ACC112 (cell line): Measurements from ENCODE around the gene MUC5B.

Experiments used
- H2AFZ ChIP-seq: fragments of 200-600 bp; sonication (generic); one replicate; pipeline ENCODE4 v1.6.0; 2017; ENCODE audit warnings: antibody characterized with exemption, low read length; ENCODE audit not compliant: unreplicated experiment
- H3K27ac ChIP-seq: fragments of 200-600 bp; sonication (generic); 2 replicates; pipeline ENCODE4 v1.5.1; 2014; ENCODE audit warnings: low read depth, mild to moderate bottlenecking, antibody characterized with exemption, low read length, moderate library complexity
- H3K27me3 ChIP-seq: fragments of 200-600 bp; sonication (generic); 2 replicates; pipeline ENCODE4 v1.6.1; 2014; ENCODE audit warnings: mild to moderate bottlenecking, antibody characterized with exemption, low read length, moderate library complexity, mixed read lengths; ENCODE audit not compliant: insufficient read depth
- H3K36me3 ChIP-seq: fragments of 200-600 bp; sonication (generic); 2 replicates; pipeline ENCODE4 v1.6.1; 2016; ENCODE audit warnings: mild to moderate bottlenecking, antibody characterized with exemption, low read length, moderate library complexity, mixed read lengths; ENCODE audit not compliant: insufficient read depth
- H3K4me1 ChIP-seq: fragments of 200-600 bp; sonication (generic); one replicate; pipeline ENCODE4 v1.6.1; 2016; ENCODE audit warnings: low read length, mixed read lengths; ENCODE audit not compliant: insufficient read depth, unreplicated experiment, control insufficient read depth
- H3K4me3 ChIP-seq: fragments of 200-600 bp; sonication (generic); 2 replicates; pipeline ENCODE4 v1.5.1; 2014; ENCODE audit warnings: mild to moderate bottlenecking, low read depth, low read length
- H3K79me2 ChIP-seq: fragments of 200-600 bp; sonication (generic); one replicate; pipeline ENCODE4 v1.6.0; 2016; ENCODE audit warnings: low read length; ENCODE audit not compliant: control insufficient read depth, unreplicated experiment, insufficient read depth

Gene MUC5B

GRCh38 chr11:1302041-1302460 is 79.2 kb downstream of the MUC5B start:
- H2AFZ ChIP-seq = no peak overlapping the region
- H3K4me3 ChIP-seq = no peak overlapping the region
- H3K27ac ChIP-seq = no peak overlapping the region
- H3K79me2 ChIP-seq = peaks cover 88% of the 10 kb centered on the region
- H3K27me3 ChIP-seq = no peaks in the 10 kb centered on the region
- peaks cover 20% of the 10 kb centered on the region for H3K4me1 ChIP-seq
- peaks cover 4% of the 10 kb centered on the region; the same call in 1 of the 2 replicates for H3K36me3 ChIP-seq

- H3K27me3 ChIP-seq = no peaks in the 10 kb centered on the region
- peaks cover 88% of the 10 kb centered on the region for H3K79me2 ChIP-seq
- no peak overlapping the region for H2AFZ ChIP-seq
- H3K36me3 ChIP-seq = peaks cover 4% of the 10 kb centered on the region; the same call in 1 of the 2 replicates
- peaks cover 20% of the 10 kb centered on the region for H3K4me1 ChIP-seq
- H3K4me3 ChIP-seq = no peak overlapping the region
- no peak overlapping the region for H3K27ac ChIP-seq
Measured at GRCh38 chr11:1302461-1303125, 79.7 kb downstream of the MUC5B start.

GRCh38 chr11:1303126-1303821 is 80.4 kb downstream of the MUC5B start:
- H3K27me3 ChIP-seq = no peaks in the 10 kb centered on the region
- H3K79me2 ChIP-seq = peaks cover 88% of the 10 kb centered on the region
- H3K4me1 ChIP-seq = peaks cover 25% of the 10 kb centered on the region
- no peak overlapping the region for H3K27ac ChIP-seq
- no peak overlapping the region for H2AFZ ChIP-seq
- H3K36me3 ChIP-seq = peaks cover 4% of the 10 kb centered on the region; the same call in 1 of the 2 replicates
- no peak overlapping the region for H3K4me3 ChIP-seq

- Histone ChIP-seq H2AFZ (no peak overlapping the region), H3K4me1 (peaks cover 25% of the 10 kb centered on the region), H3K36me3 (peaks cover 4% of the 10 kb centered on the region; the same call in 1 of the 2 replicates), H3K27me3 (no peaks in the 10 kb centered on the region), H3K27ac (no peak overlapping the region), H3K79me2 (peaks cover 88% of the 10 kb centered on the region), H3K4me3 (no peak overlapping the region)
Measured at GRCh38 chr11:1303973-1304372, 81.1 kb downstream of the MUC5B start.

DNA sequence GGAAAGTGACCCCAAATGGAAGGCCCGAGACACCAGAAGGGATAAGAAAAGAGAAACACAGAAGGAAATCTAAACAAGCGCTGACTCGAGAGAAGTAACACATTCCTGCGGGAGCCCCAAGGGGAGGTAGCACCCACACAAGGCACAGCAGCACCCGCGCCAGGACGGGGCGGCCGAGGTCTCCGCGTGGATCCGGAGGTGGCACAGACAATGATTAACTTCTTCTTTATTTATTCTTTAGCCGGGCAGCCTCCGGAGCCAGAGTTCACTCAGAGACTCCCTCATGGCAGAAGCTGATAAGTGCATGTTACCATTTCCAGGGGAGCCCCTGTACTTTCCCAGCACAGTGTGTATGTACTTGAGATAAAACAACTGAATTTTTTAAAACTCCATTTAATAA is 81.5 kb downstream of the MUC5B start:
- Histone ChIP-seq H2AFZ (no peak overlapping the region), H3K4me3 (no peak overlapping the region), H3K27ac (no peak overlapping the region), H3K36me3 (peaks cover 4% of the 10 kb centered on the region; the same call in 1 of the 2 replicates), H3K27me3 (no peaks in the 10 kb centered on the region), H3K79me2 (peaks cover 90% of the 10 kb centered on the region), H3K4me1 (peaks cover 23% of the 10 kb centered on the region)

GRCh38 chr11:1305063-1305495 is 82.2 kb downstream of the MUC5B start:
- Histone ChIP-seq H3K4me3 (no peak overlapping the region), H3K27me3 (no peaks in the 10 kb centered on the region), H3K79me2 (peaks cover 86% of the 10 kb centered on the region), H2AFZ (no peak overlapping the region), H3K36me3 (peaks cover 4% of the 10 kb centered on the region; the same call in 1 of the 2 replicates), H3K4me1 (peaks cover 20% of the 10 kb centered on the region), H3K27ac (no peak overlapping the region)

- H3K4me3 ChIP-seq = no peak overlapping the region
- no peak overlapping the region for H3K27ac ChIP-seq
- peaks cover 81% of the 10 kb centered on the region for H3K79me2 ChIP-seq
- peaks cover 25% of the 10 kb centered on the region for H3K4me1 ChIP-seq
- no peaks in the 10 kb centered on the region for H3K27me3 ChIP-seq
- H3K36me3 ChIP-seq = peaks cover 4% of the 10 kb centered on the region; the same call in 1 of the 2 replicates
- no peak overlapping the region for H2AFZ ChIP-seq
Measured at GRCh38 chr11:1305501-1306056, 82.7 kb downstream of the MUC5B start.

DNA sequence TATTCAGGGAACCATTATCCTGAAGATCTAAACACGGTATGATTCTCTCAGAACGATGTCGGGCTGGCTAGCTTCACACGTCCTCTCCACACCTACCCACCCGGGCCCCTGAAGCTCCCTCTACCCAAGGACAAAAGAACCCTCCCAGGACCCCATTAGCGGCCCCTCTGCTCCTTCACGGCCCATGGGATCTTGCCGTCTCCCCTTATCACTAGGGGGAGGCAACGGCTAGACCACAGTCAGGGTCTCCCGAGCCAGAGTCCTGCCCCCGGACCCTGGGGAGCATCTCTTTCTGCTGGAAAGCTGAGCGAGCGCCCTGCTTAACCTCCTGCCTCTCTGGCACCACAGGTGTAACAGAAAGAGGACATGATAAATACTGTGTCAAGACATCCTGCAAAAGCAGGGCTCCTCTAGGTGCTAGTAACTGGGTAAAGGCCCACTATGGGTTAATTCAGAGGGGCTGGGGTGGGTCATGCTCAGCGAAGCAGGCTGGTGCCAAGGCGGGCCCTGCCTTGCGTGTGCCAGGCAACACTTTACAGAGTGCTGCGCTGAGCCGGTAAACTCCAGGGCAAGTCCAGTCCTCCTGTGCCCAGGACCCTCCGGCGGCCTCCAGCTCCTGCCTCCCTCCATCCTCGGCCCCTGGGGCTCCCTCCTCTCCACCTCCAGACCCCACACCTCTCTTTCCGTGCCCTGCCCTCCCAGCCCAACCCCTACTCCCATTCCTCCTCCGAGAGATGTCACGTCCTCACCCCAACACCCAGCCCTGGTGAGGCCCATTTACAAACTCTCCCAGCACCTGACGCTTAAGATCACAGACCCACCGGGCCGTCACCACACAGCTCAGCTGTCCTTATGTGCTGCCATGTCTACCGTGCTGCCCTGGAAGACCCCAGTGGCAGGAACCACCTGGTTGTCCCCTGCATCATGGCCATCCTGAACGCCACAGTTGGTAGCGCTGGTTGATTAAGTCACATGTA is 83.6 kb downstream of the MUC5B start:
- Histone ChIP-seq H2AFZ (no peak overlapping the region), H3K36me3 (peaks cover 4% of the 10 kb centered on the region; the same call in 1 of the 2 replicates), H3K79me2 (peaks cover 74% of the 10 kb centered on the region), H3K4me3 (no peak overlapping the region), H3K27ac (no peak overlapping the region), H3K27me3 (no peaks in the 10 kb centered on the region), H3K4me1 (peaks cover 29% of the 10 kb centered on the region)

DNA sequence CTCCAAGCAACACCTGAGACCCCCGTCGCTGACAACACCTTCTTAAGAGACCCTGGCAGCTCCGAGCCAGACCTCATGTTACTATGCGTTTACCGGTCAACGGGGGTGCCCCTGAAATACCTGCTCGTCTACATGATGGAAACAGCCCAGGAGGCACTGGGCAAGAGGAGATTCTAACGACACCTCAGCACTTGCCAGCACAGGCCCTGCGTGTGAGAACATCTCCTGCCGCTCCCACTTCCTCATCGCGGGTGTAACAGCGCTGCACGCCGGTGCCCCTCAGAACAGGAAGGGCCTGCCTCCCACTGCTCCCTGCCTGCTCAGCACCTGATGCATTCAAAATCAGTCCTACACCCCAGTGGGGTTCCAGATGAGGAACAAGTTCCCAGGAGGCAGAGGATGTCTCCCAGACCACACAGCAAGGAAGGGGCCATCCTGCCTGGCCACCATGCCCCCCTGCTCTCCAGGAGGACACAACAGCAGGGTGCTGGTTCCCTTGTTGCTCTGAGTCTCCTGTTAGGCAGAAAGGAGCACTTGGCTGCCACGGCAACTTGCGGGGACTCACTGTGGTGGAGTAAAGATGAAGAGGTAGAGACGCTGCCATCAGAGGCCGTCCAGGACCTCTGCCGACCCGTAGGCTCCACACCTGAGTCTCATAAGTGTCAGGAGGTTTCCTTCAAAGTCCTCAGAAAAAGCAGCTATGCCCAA is 84.5 kb downstream of the MUC5B start:
- Histone ChIP-seq H3K27me3 (0 out of 2 replicates have a peak, but pooled peaks cover 4% of the 10 kb centered on the region), H3K27ac (no peak overlapping the region), H3K79me2 (peaks cover 65% of the 10 kb centered on the region), H3K4me1 (peaks cover 29% of the 10 kb centered on the region), H2AFZ (no peak overlapping the region), H3K36me3 (peaks cover 4% of the 10 kb centered on the region; the same call in 1 of the 2 replicates), H3K4me3 (no peak overlapping the region)
